H1 (cell line): ENCODE data around the gene ITPKC. TPM values are rescaled to one million over a fixed set of nuclear protein-coding genes. Genes with fewer than 3 reads are reported as not detected.

Experiments
- ATF2 ChIP-seq: IDR thresholded peaks from 2 replicates; pipeline ENCODE4 v1.6.1; 2012; ENCODE audit warnings: low read length, inconsistent platforms
- BRCA1 ChIP-seq: IDR thresholded peaks from 2 replicates; pipeline ENCODE4 v1.6.1; 2012; ENCODE audit warnings: low read depth, low read length, improper control_type of control experiment
- CBX8 ChIP-seq: fragments of 300-800, 300-1000 bp; sonication (generic); IDR thresholded peaks from 2 replicates; pipeline ENCODE4 v1.7.1; 2016; ENCODE audit warnings: low read depth, low read length, borderline replicate concordance
- E2F6 ChIP-seq: IDR thresholded peaks from 2 replicates; pipeline ENCODE4 v1.6.1; 2012; ENCODE audit warnings: inconsistent platforms
- GABPA ChIP-seq: IDR thresholded peaks from 2 replicates; pipeline ENCODE4 v1.6.1; 2011; ENCODE audit warnings: mild to moderate bottlenecking, low read length, moderate library complexity, borderline replicate concordance; ENCODE audit not compliant: insufficient read depth
- KDM4A ChIP-seq: IDR thresholded peaks from one replicate; pipeline ENCODE4 v1.7.1; 2012; ENCODE audit warnings: low read depth, mild to moderate bottlenecking, moderate library complexity, low read length, inconsistent platforms; ENCODE audit not compliant: severe bottlenecking
- MAFK ChIP-seq: IDR thresholded peaks from 2 replicates; pipeline ENCODE4 v1.6.1; 2012; ENCODE audit warnings: low read depth, mild to moderate bottlenecking, improper control_type of control experiment, low read length
- NRF1 ChIP-seq: IDR thresholded peaks from 2 replicates; pipeline ENCODE4 v1.6.1; 2011; ENCODE audit warnings: mild to moderate bottlenecking, low read depth, low read length, improper control_type of control experiment
- POLR2A ChIP-seq, 2 experiments: IDR thresholded peaks; 1 replicate in 1 of 2; 2 replicates in 1 of 2; pipeline ENCODE4 v1.6.1; 2011; ENCODE audit warnings: low read depth in 2 of 2, low read length in 2 of 2, mild to moderate bottlenecking in 2 of 2; ENCODE audit errors: control extremely low read depth in 1 of 2
- POLR2AphosphoS5 ChIP-seq: IDR thresholded peaks from 2 replicates; pipeline ENCODE4 v1.6.1; 2011; ENCODE audit warnings: low read depth, low read length
- RBBP5 ChIP-seq: IDR thresholded peaks from 2 replicates; pipeline ENCODE4 v1.7.1; 2012; ENCODE audit warnings: low read depth, mild to moderate bottlenecking, inconsistent platforms, low read length, moderate library complexity, borderline replicate concordance
- RNF2 ChIP-seq: fragments of 200-900, 300-1000 bp; sonication (generic); IDR thresholded peaks from 2 replicates; pipeline ENCODE4 v1.7.1; 2016; ENCODE audit warnings: borderline replicate concordance, low read depth, mild to moderate bottlenecking, antibody characterized with exemption, low read length; ENCODE audit not compliant: poor library complexity, severe bottlenecking; ENCODE audit errors: missing control alignments
- SIN3A ChIP-seq, 2 experiments: IDR thresholded peaks in 1 of 2; conservative IDR thresholded peaks in 1 of 2; 2 replicates each; pipeline ENCODE4 v1.6.1; 2011 to 2012; ENCODE audit warnings: low read length in 2 of 2, improper control_type of control experiment in 1 of 2, low read depth in 1 of 2, mild to moderate bottlenecking in 1 of 2
- SIRT6 ChIP-seq: IDR thresholded peaks from one replicate; pipeline ENCODE4 v1.7.1; 2012; ENCODE audit warnings: low read length, inconsistent platforms
- SP1 ChIP-seq: IDR thresholded peaks from 2 replicates; pipeline ENCODE4 v1.6.1; 2011; ENCODE audit warnings: low read depth, low read length
- SP4 ChIP-seq: IDR thresholded peaks from 2 replicates; pipeline ENCODE4 v1.6.1; 2012; ENCODE audit warnings: low read length, inconsistent platforms
- YY1 ChIP-seq: IDR thresholded peaks from 2 replicates; pipeline ENCODE4 v1.6.1; 2011; ENCODE audit warnings: low read depth, mild to moderate bottlenecking, low read length
- polyA plus RNA-seq, 7 experiments: library from polyadenylated mRNA; depleted of rRNA in 3 of 7; stranded (reverse) in 5 of 7; unstranded in 2 of 7; fragments of >200 nt in 5 of 7; fragments of 200-250 nt in 2 of 7; gene quantifications; 1 replicate in 5 of 7; 2 replicates in 1 of 7; 4 replicates in 1 of 7; pipeline versions ENCODE4 v1.2.1 to v1.2.3, GENCODE V29; 2011 to 2013; ENCODE audit warnings: missing spikeins in 2 of 7, mixed read lengths in 2 of 7
- total RNA-seq: library from RNA; stranded (reverse); fragmentation: NEBNext Ultra II Directional; extraction: Animal tissue kit (Norgen Biotek cat#: 25700); gene quantifications from 2 replicates; pipeline ENCODE4 v1.2.1, GENCODE V29; 2021

Gene ITPKC
- total and polyA plus RNA-seq, 2 of the 8 experiments (the other 6 are each of a cell fraction or from before 2014, with no cell fraction given), result 5.2 to 8.9 TPM

- no peak for TF ChIP-seq ATF2
- no peak for TF ChIP-seq SIRT6
- TF ChIP-seq YY1, result no peak
- TF ChIP-seq CBX8, result no peak
- TF ChIP-seq SP4, result no peak
- 0 out of 2 replicates have a peak, but pooled peaks have one; percentile 3 for TF ChIP-seq BRCA1
- no peak for TF ChIP-seq E2F6
- no peak for TF ChIP-seq GABPA
- no peak for TF ChIP-seq MAFK
- TF ChIP-seq NRF1, result no peak
- no peak; the same call in none of the 2 replicates for TF ChIP-seq POLR2AphosphoS5
- no peak for TF ChIP-seq KDM4A
- 0 out of 2 replicates have a peak, but pooled peaks have one; percentile 74 for TF ChIP-seq RBBP5
- no peak for TF ChIP-seq SP1
- TF ChIP-seq POLR2A (IDR thresholded peaks at IDR 0.05; ENCODE audit: control extremely low read depth in 1 of 2, low read depth in 2 of 2, low read length in 2 of 2), result peak in 1 of 2 experiments; percentile 89; a peak in 2 of 3 replicates
- TF ChIP-seq RNF2, result no peak
- TF ChIP-seq SIN3A (conservative IDR thresholded peaks at IDR 0.05 in 1 of 2, IDR thresholded peaks at IDR 0.05 in 1 of 2; ENCODE audit: low read depth in 1 of 2, low read length in 2 of 2), result no peak
These were observed 60.7 kb downstream of the ITPKC start (continued) for GRCh38 chr19:40777645-40777936.
